Gastrocnemius medialis (tissue), 4 donors: Measurements from ENCODE around the gene FFAR2. TPM values are rescaled to one million over a fixed set of nuclear protein-coding genes. Genes with fewer than 3 reads are reported as not detected.

Source experiments
- ATAC-seq, 2 donors: fragments of 150-250 bp; one replicate each; pipeline ENCODE4 v1.9.1; 2016
- DNase-seq, 2 donors: peaks; one replicate each; pipeline ENCODE4 v3.0.0-alpha.2; 2019
- H3K27ac ChIP-seq, 4 donors: fragments of 200-600 bp; sonication (generic); 1 replicate in 1 of 4; 2 replicates in 3 of 4; pipeline ENCODE4 v1.5.1; 2016 to 2018; ENCODE audit warnings: mild to moderate bottlenecking in 2 of 4, moderate library complexity in 1 of 4
- H3K27me3 ChIP-seq, 3 donors: fragments of 200-600 bp; sonication (generic) in 2 of 3; 1 replicate in 1 of 3; 2 replicates in 2 of 3; pipeline versions ENCODE4 v1.5.1 to v1.6.0; 2016 to 2019; ENCODE audit warnings: mild to moderate bottlenecking in 1 of 3, moderate library complexity in 1 of 3
- H3K36me3 ChIP-seq, 2 donors: fragments of 200-600 bp; sonication (generic) in 1 of 2; one replicate each; pipeline ENCODE4 v1.5.1; 2017 to 2018
- H3K4me1 ChIP-seq, 2 donors: fragments of 200-600 bp; sonication (generic) in 1 of 2; one replicate each; pipeline ENCODE4 v1.5.1; 2016 to 2017; ENCODE audit warnings: mild to moderate bottlenecking in 2 of 2
- H3K4me3 ChIP-seq, 4 donors: fragments of 200-600 bp; sonication (generic) in 3 of 4; 1 replicate in 1 of 4; 2 replicates in 3 of 4; pipeline ENCODE4 v1.5.1; 2016 to 2019; ENCODE audit warnings: mild to moderate bottlenecking in 2 of 4
- H3K9me3 ChIP-seq, 3 donors: fragments of 200-600 bp; sonication (generic) in 2 of 3; 1 replicate in 1 of 3; 2 replicates in 2 of 3; pipeline ENCODE4 v1.5.1; 2016 to 2019
- POLR2A ChIP-seq, 2 donors: fragments of 450-650 bp; IDR thresholded peaks; one replicate each; pipeline ENCODE4 v1.6.1; 2017; ENCODE audit warnings: antibody characterized with exemption in 2 of 2, mild to moderate bottlenecking in 2 of 2, moderate library complexity in 2 of 2
- in situ Hi-C, 4 donors: fragments of 200-750 bp; cut with MboI; loops; one replicate each; pipeline versions ENCODE4 v1.15.0 to v1.8.0; 2017; ENCODE audit warnings: low sequenced_read_pairs in 4 of 4
- intact Hi-C: fragments of 100-400 bp; cut with DNase I; formaldehyde crosslinking; loops from one replicate; pipeline ENCODE4 v1.15.1; 2023; ENCODE audit warnings: low total_unique reads
- total RNA-seq, 4 donors: library from RNA; depleted of rRNA; stranded (reverse); fragments of >200 nt; gene quantifications; one replicate each; pipeline versions ENCODE4 v1.1.0 to v1.2.3, GENCODE V29; 2016
- TF ChIP-seq, protein P1 (sequence below), 5 experiments: fragments of 450-650 bp in 3 of 5; fragments of 200-600 bp in 2 of 5; sonication (generic) in 2 of 5; IDR thresholded peaks in 4 of 5; conservative IDR thresholded peaks in 1 of 5; 1 replicate in 4 of 5; 2 replicates in 1 of 5; pipeline ENCODE4 v1.5.1; 2016 to 2019; ENCODE audit warnings: antibody characterized with exemption in 5 of 5, mild to moderate bottlenecking in 3 of 5, moderate library complexity in 3 of 5

FFAR2 gene
- total RNA-seq, 4 donors from 2014 or later: not detected

DNA sequence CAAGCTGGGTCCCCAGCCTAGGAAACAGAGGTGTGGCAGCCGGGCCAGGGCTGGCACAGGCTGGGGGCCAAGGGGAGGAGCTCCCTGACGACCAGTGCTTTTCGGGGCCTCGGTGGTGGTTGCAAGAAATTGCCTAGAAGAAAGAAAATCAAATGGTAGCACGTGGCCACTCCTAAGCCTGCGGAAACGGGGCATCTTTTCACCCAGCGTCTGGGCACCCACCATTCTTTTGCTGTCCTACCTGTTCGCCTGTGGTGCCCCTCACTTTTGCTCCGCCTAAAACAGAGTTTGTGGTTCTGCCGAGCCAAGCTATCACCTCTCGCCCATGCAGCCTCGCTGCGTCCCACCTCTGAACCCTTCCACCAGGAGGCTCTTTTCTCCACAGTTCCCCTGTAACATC lies 49.3 kb downstream of the FFAR2 start:
- H3K9me3 ChIP-seq: no peaks in the 10 kb centered on the region
- intact Hi-C loops (loop anchor here (10.0 kb wide), 1 partner anchor 143 kb away; the partner anchor contains the start of gene FFAR3), in situ Hi-C loops (loop anchor here in 1 of 4 donors (10.0 kb wide), 1 partner anchor 153 kb away; the partner anchor contains the start of gene FFAR1)
- no peak overlapping the region for H3K4me3 ChIP-seq
- no peak for TF ChIP-seq POLR2A (IDR thresholded peaks at IDR 0.05)
- TF ChIP-seq, protein P1, sequence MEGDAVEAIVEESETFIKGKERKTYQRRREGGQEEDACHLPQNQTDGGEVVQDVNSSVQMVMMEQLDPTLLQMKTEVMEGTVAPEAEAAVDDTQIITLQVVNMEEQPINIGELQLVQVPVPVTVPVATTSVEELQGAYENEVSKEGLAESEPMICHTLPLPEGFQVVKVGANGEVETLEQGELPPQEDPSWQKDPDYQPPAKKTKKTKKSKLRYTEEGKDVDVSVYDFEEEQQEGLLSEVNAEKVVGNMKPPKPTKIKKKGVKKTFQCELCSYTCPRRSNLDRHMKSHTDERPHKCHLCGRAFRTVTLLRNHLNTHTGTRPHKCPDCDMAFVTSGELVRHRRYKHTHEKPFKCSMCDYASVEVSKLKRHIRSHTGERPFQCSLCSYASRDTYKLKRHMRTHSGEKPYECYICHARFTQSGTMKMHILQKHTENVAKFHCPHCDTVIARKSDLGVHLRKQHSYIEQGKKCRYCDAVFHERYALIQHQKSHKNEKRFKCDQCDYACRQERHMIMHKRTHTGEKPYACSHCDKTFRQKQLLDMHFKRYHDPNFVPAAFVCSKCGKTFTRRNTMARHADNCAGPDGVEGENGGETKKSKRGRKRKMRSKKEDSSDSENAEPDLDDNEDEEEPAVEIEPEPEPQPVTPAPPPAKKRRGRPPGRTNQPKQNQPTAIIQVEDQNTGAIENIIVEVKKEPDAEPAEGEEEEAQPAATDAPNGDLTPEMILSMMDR (IDR thresholded peaks at IDR 0.05 in 4 of 5, conservative IDR thresholded peaks at IDR 0.05 in 1 of 5): no peak
- no peaks in the 10 kb centered on the region for H3K36me3 ChIP-seq
- peaks cover 0 to 3% of the 10 kb centered on the region in 2 donors for H3K4me1 ChIP-seq
- DNase-seq (no peak), ATAC-seq (no peak)
- no peak overlapping the region for H3K27ac ChIP-seq
- peaks cover 0 to 5% (median 3%) of the 10 kb centered on the region in 3 donors for H3K27me3 ChIP-seq

DNA sequence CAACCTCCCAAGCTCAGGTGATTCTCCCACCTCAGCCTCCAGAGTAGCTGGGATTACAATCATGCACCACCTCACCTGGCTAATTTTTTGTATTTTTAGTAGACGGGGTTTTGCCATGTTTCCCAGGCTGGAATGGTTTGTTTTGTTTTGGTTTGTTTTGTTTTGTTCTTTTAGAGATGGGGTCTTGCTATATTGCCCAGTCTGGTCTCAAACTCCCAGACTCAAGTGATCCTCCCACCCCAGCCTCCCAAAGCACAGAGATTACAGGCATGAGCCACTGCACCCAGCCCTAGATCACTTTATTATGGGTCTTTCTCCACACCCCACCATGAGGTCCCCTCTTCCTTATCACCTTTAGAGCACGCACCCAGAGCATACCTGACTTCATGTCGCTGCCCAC lies 50.2 kb downstream of the FFAR2 start:
- no peak overlapping the region for H3K27ac ChIP-seq
- TF ChIP-seq, protein P1 (IDR thresholded peaks at IDR 0.05 in 4 of 5, conservative IDR thresholded peaks at IDR 0.05 in 1 of 5): no peak
- no peak for TF ChIP-seq POLR2A (IDR thresholded peaks at IDR 0.05)
- DNase-seq: no peak
- H3K4me3 ChIP-seq: no peak overlapping the region
- H3K27me3 ChIP-seq: peaks cover 0 to 3% (median 0%) of the 10 kb centered on the region in 3 donors
- intact Hi-C loops: loop anchor here (10.0 kb wide), 1 partner anchor 143 kb away; the partner anchor contains the start of gene FFAR3
- H3K9me3 ChIP-seq: no peaks in the 10 kb centered on the region
- ATAC-seq: no peak
- H3K4me1 ChIP-seq: peaks cover 0 to 3% of the 10 kb centered on the region in 2 donors
- in situ Hi-C loops: loop anchor here in 1 of 4 donors (10.0 kb wide), 1 partner anchor 153 kb away; the partner anchor contains the start of gene FFAR1
- H3K36me3 ChIP-seq: no peaks in the 10 kb centered on the region

DNA sequence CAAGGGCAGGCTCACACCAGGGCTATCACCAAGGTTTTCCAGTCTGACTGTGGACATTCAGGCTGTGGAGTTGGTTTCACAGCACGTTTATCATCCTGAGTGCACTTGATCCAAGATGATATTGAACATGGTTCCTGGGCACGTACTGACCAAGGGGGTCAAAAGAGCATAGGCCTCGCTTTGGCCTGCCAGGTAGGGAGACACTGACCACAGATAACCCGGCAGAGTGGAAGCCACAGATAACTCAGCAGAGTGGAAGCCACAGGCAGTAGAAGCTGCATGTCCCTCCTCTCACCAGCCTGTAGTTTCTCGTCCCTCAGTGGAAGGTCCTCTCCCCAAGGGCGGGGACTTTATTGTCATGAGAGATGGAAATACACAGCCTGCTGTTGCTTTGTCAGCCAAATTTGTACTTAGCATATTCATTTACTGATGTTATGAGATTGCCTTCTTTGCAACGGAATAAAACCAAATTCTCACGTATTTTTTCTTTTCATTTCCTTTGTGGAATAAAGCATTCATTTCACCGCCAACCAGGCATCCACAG lies 51.0 kb downstream of the FFAR2 start:
- Histone ChIP-seq H3K27me3 (peaks cover 0 to 3% (median 0%) of the 10 kb centered on the region in 3 donors), H3K27ac (no peak overlapping the region), H3K4me1 (peaks cover 0 to 3% of the 10 kb centered on the region in 2 donors), H3K4me3 (no peak overlapping the region), H3K9me3 (no peaks in the 10 kb centered on the region), H3K36me3 (no peaks in the 10 kb centered on the region)
- TF ChIP-seq, protein P1 (IDR thresholded peaks at IDR 0.05 in 4 of 5, conservative IDR thresholded peaks at IDR 0.05 in 1 of 5): no peak
- TF ChIP-seq POLR2A (IDR thresholded peaks at IDR 0.05): no peak
- DNase-seq: no peak
- intact Hi-C loops (loop anchor here (10.0 kb wide), 1 partner anchor 144 kb away; the partner anchor contains the start of gene FFAR3), in situ Hi-C loops (loop anchor here in 1 of 4 donors (10.0 kb wide), 1 partner anchor 154 kb away; the partner anchor contains the start of gene FFAR1)
- ATAC-seq: no peak

DNA sequence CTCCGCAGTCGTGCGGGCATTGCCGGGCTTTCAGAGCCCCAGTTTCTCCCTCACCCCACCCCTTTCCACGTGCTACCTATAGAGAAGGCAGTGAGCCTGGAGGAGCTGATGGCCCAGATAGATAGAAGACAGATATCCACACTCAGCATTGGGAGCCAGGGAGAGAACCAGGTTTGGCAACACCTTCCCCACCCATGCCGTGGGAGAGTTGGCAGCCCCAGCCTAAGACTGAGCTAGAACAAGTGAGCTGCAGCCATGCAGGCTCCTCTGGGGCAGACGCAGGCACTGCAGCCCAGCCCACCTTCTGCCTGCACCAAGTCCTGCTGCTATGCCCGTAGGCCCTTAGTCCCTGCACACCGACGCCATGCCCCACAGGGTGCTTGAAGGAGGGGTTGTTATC lies 52.6 kb downstream of the FFAR2 start:
- Histone ChIP-seq H3K36me3 (no peaks in the 10 kb centered on the region), H3K4me3 (no peak overlapping the region), H3K4me1 (no peaks in the 10 kb centered on the region), H3K27ac (no peak overlapping the region), H3K27me3 (peaks cover 0 to 3% (median 0%) of the 10 kb centered on the region in 3 donors), H3K9me3 (no peaks in the 10 kb centered on the region)
- intact Hi-C loops: no loop called here
- no peak for ATAC-seq
- in situ Hi-C loops: no loop called here
- no peak for TF ChIP-seq POLR2A (IDR thresholded peaks at IDR 0.05)
- TF ChIP-seq, protein P1 (IDR thresholded peaks at IDR 0.05 in 4 of 5, conservative IDR thresholded peaks at IDR 0.05 in 1 of 5): no peak
- no peak for DNase-seq

Other genes starting within 250 kb of the FFAR2 start
- gene FAM187B, start 219.5 kb upstream of the FFAR2 start, total RNA-seq: not detected
- gene LSR, start 199.3 kb upstream of the FFAR2 start, total RNA-seq: 10 to 100 TPM in 1 of 4 donors, 1 to 10 TPM in 3; 2.5 to 11.4 (median 5.2) TPM
- 100 to 1,000 TPM; 118 to 169 (median 143) TPM for gene USF2, start 179.3 kb upstream of the FFAR2 start, total RNA-seq
- not detected for gene HAMP, start 165.7 kb upstream of the FFAR2 start, total RNA-seq
- gene MAG, start 156.1 kb upstream of the FFAR2 start, total RNA-seq: 1 to 10 TPM in 1 of 4 donors, under 1 TPM in 1, not detected in 2; 0.24 to 1.5 TPM
- gene CD22, start 119.1 kb upstream of the FFAR2 start, total RNA-seq: under 1 TPM in 1 of 4 donors, not detected in 3; 0.59 TPM
- not detected for gene FFAR1, start 100.4 kb upstream of the FFAR2 start, total RNA-seq
- gene FFAR3, start 89.8 kb upstream of the FFAR2 start, total RNA-seq: not detected
- gene GPR42, start 77.2 kb upstream of the FFAR2 start, total RNA-seq: not detected
- gene KRTDAP, start 42.2 kb downstream of the FFAR2 start, total RNA-seq: not detected
- gene DMKN, start 65.4 kb downstream of the FFAR2 start, total RNA-seq: under 1 TPM in 1 of 4 donors, not detected in 3; 0.89 TPM
- not detected for gene SBSN, start 80.1 kb downstream of the FFAR2 start, total RNA-seq
- not detected for gene GAPDHS, start 85.2 kb downstream of the FFAR2 start, total RNA-seq
- 100 to 1,000 TPM in 3 of 4 donors, 10 to 100 TPM in 1; 86.2 to 145 (median 119) TPM for gene TMEM147, start 97.4 kb downstream of the FFAR2 start, total RNA-seq
- gene ATP4A, start 115.4 kb downstream of the FFAR2 start, total RNA-seq: not detected
- gene PMIS2, start 137.9 kb downstream of the FFAR2 start, total RNA-seq: not detected
- gene HAUS5, start 164.5 kb downstream of the FFAR2 start, total RNA-seq: 1 to 10 TPM; 2.5 to 4.8 (median 3.4) TPM
- 10 to 100 TPM; 45.8 to 77.8 (median 75.4) TPM for gene RBM42, start 180.8 kb downstream of the FFAR2 start, total RNA-seq
- gene ETV2, start 193.5 kb downstream of the FFAR2 start, total RNA-seq: under 1 TPM in 1 of 4 donors, not detected in 3; 0.23 TPM
- gene COX6B1, start 200.1 kb downstream of the FFAR2 start, total RNA-seq: 1,000 to 10,000 TPM in 2 of 4 donors, 100 to 1,000 TPM in 2; 899 to 1,245 (median 976) TPM
- gene UPK1A, start 218.3 kb downstream of the FFAR2 start, total RNA-seq: not detected